Activated B cell treated with CpG ODN at 0.5 μM for 24 hours (primary cell): ENCODE results near the gene RADX. TPM values are rescaled to one million over a fixed set of nuclear protein-coding genes. Genes with fewer than 3 reads are reported as not detected.

ENCODE experiments used
- ATAC-seq: fragments of 200-7000 bp; cut with Tn5 transposase; one replicate; pipeline ENCODE4 v1.10.0; 2021; ENCODE audit warnings: low read depth, mild to moderate bottlenecking, moderate library complexity
- CTCF ChIA-PET: fragments of 350-600 bp; sonication (Branson Sonifier 250); formaldehyde crosslinking; loops from one replicate; lab custom pipeline; 2021; ENCODE audit warnings: antibody characterized with exemption; lab: Charles Lee
- POLR2A ChIA-PET: fragments of 350-600 bp; sonication (Branson Sonifier 250); formaldehyde crosslinking; loops from one replicate; lab custom pipeline; 2021; ENCODE audit warnings: antibody characterized with exemption; lab: Charles Lee
- DNase-seq: peaks from one replicate; pipeline ENCODE4 v3.0.0; 2022
- H3K27ac Mint-ChIP-seq: one replicate; pipeline ENCODE4 v1.8.0; 2020; ENCODE audit warnings: mixed read lengths
- H3K27me3 Mint-ChIP-seq: one replicate; pipeline ENCODE4 v1.8.0; 2021; ENCODE audit warnings: mixed read lengths
- H3K36me3 Mint-ChIP-seq: one replicate; pipeline ENCODE4 v1.8.0; 2021; ENCODE audit warnings: low read depth, mixed read lengths
- H3K4me1 Mint-ChIP-seq: one replicate; pipeline ENCODE4 v1.8.0; 2021; ENCODE audit warnings: mixed read lengths
- H3K4me3 Mint-ChIP-seq: one replicate; pipeline ENCODE4 v1.8.0; 2020; ENCODE audit warnings: mild to moderate bottlenecking, mixed read lengths
- H3K9me3 Mint-ChIP-seq: one replicate; pipeline ENCODE4 v1.8.0; 2020; ENCODE audit warnings: mixed read lengths
- CTCF ChIP-seq: fragments of 200-600 bp; IDR thresholded peaks from one replicate; pipeline ENCODE4 v1.8.0; 2022; ENCODE audit warnings: antibody characterized with exemption, mild to moderate bottlenecking
- intact Hi-C: fragments of 100-400 bp; cut with micrococcal nuclease; formaldehyde crosslinking; loops from one replicate; pipeline ENCODE4 v1.15.1; 2024
- total RNA-seq: library from RNA; stranded (reverse); gene quantifications from 2 replicates; pipeline ENCODE4 v1.2.3, GENCODE V29; 2022

Gene RADX
- total RNA-seq, 1 donor from 2014 or later = 10.9 TPM

GRCh38 chrX:106710771-106711170 lies 99.0 kb downstream of the RADX start:
- CTCF ChIA-PET = no interaction called here
- no peaks in the 10 kb centered on the region for H3K36me3 Mint-ChIP-seq
- no peak overlapping the region for H3K27ac Mint-ChIP-seq
- peaks cover 2% of the 10 kb centered on the region for H3K27me3 Mint-ChIP-seq
- H3K4me1 Mint-ChIP-seq = no peaks in the 10 kb centered on the region
- no peak overlapping the region for H3K4me3 Mint-ChIP-seq
- TF ChIP-seq CTCF = no peak
- intact Hi-C loops = no loop called here
- POLR2A ChIA-PET = no interaction called here
- no peak for ATAC-seq
- no peak for DNase-seq
- no peaks in the 10 kb centered on the region for H3K9me3 Mint-ChIP-seq

GRCh38 chrX:106711375-106711774 lies 99.6 kb downstream of the RADX start:
- ATAC-seq = no peak
- CTCF ChIA-PET = no interaction called here
- intact Hi-C loops = no loop called here
- Mint-ChIP-seq H3K27me3 (peaks cover 2% of the 10 kb centered on the region), H3K4me1 (no peaks in the 10 kb centered on the region), H3K9me3 (no peaks in the 10 kb centered on the region), H3K4me3 (no peak overlapping the region), H3K36me3 (no peaks in the 10 kb centered on the region), H3K27ac (no peak overlapping the region)
- POLR2A ChIA-PET = no interaction called here
- TF ChIP-seq CTCF = no peak
- DNase-seq = no peak

- ChIA-PET CTCF (no interaction called here), POLR2A (no interaction called here)
- ATAC-seq (no peak), DNase-seq (no peak)
- no peaks in the 10 kb centered on the region for H3K36me3 Mint-ChIP-seq
- intact Hi-C loops = no loop called here
- TF ChIP-seq CTCF = no peak
- H3K4me3 Mint-ChIP-seq = no peak overlapping the region
- no peaks in the 10 kb centered on the region for H3K27me3 Mint-ChIP-seq
- H3K27ac Mint-ChIP-seq = no peak overlapping the region
- H3K9me3 Mint-ChIP-seq = no peaks in the 10 kb centered on the region
- H3K4me1 Mint-ChIP-seq = no peaks in the 10 kb centered on the region
Measured at GRCh38 chrX:106716004-106716403, 104.2 kb downstream of the RADX start.

GRCh38 chrX:106716463-106716862 lies 104.7 kb downstream of the RADX start:
- Mint-ChIP-seq H3K4me1 (no peaks in the 10 kb centered on the region), H3K9me3 (no peaks in the 10 kb centered on the region), H3K4me3 (no peak overlapping the region), H3K27me3 (no peaks in the 10 kb centered on the region), H3K36me3 (no peaks in the 10 kb centered on the region), H3K27ac (no peak overlapping the region)
- no peak for TF ChIP-seq CTCF
- POLR2A ChIA-PET = no interaction called here
- intact Hi-C loops = no loop called here
- ATAC-seq (no peak), DNase-seq (no peak)
- CTCF ChIA-PET = no interaction called here

- no peak for ATAC-seq
- H3K4me3 Mint-ChIP-seq = no peak overlapping the region
Measured at GRCh38 chrX:106718709-106719108, 106.9 kb downstream of the RADX start.

More at GRCh38 chrX:106718709-106719108, 106.9 kb downstream of the RADX start:
- POLR2A ChIA-PET = no interaction called here
- H3K4me1 Mint-ChIP-seq = no peaks in the 10 kb centered on the region
- CTCF ChIA-PET = no interaction called here
- DNase-seq = no peak
- no peak for TF ChIP-seq CTCF
- no peaks in the 10 kb centered on the region for H3K36me3 Mint-ChIP-seq
- peaks cover 2% of the 10 kb centered on the region for H3K27me3 Mint-ChIP-seq
- no peak overlapping the region for H3K27ac Mint-ChIP-seq
- no peaks in the 10 kb centered on the region for H3K9me3 Mint-ChIP-seq
- intact Hi-C loops = no loop called here
